Gastrocnemius medialis (tissue), 4 donors: ENCODE data around the gene ZFC3H1.

Experiments used
- CTCF ChIP-seq, 5 experiments: fragments of 450-650 bp in 3 of 5; fragments of 200-600 bp in 2 of 5; sonication (generic) in 2 of 5; IDR thresholded peaks in 4 of 5; conservative IDR thresholded peaks in 1 of 5; 1 replicate in 4 of 5; 2 replicates in 1 of 5; pipeline ENCODE4 v1.5.1; 2016 to 2019; ENCODE audit warnings: antibody characterized with exemption in 5 of 5, mild to moderate bottlenecking in 3 of 5, moderate library complexity in 3 of 5
- POLR2A ChIP-seq, 2 donors: fragments of 450-650 bp; IDR thresholded peaks; one replicate each; pipeline ENCODE4 v1.6.1; 2017; ENCODE audit warnings: antibody characterized with exemption in 2 of 2, mild to moderate bottlenecking in 2 of 2, moderate library complexity in 2 of 2

DNA sequence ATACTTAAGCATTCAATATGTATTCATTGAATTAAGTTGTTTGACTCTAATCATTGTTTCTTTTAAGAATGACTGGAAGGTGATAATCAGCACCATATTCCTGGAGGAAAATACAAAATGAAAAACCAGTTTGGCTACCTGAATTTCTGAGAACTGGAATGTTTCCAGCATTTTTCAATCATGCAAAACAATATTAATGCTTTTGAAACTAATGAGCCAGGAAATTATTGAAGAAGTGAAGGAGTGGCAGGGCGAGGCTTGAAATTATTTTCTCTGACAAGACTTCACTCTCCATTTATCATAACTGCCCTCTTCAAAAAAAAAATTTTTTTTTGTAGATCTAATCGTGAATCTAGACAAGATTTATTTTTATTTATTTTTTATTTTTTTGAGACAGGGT lies 41.3 kb upstream of the ZFC3H1 start:
- TF ChIP-seq CTCF (IDR thresholded peaks at IDR 0.05 in 4 of 5, conservative IDR thresholded peaks at IDR 0.05 in 1 of 5) (no peak), POLR2A (IDR thresholded peaks at IDR 0.05) (no peak)
